Keratinocyte (primary cell): ENCODE measurements around the gene CNTNAP5. TPM values are rescaled to one million over a fixed set of nuclear protein-coding genes. Genes with fewer than 3 reads are reported as not detected.

Source experiments
- DNase-seq: peaks from one replicate; pipeline ENCODE4 v3.0.0-alpha.2; 2011; ENCODE audit warnings: low read depth, missing footprints, low spot score
- FAIRE-seq: peaks from 2 replicates; lab custom pipeline; 2011; peaks lifted over from hg19 to GRCh38; lab: Jason Lieb, UNC
- H2AFZ ChIP-seq: 2 replicates; pipeline ENCODE4 v1.6.0; 2012; ENCODE audit warnings: low read length, control low read depth, inconsistent platforms; ENCODE audit not compliant: control insufficient read depth
- H3K27ac ChIP-seq: 2 replicates; pipeline ENCODE4 v1.5.1; 2011; ENCODE audit warnings: low read length; ENCODE audit not compliant: control insufficient read depth, insufficient read depth
- H3K27me3 ChIP-seq: 3 replicates; pipeline ENCODE4 v1.6.0; 2011; ENCODE audit warnings: low read length; ENCODE audit not compliant: control insufficient read depth, insufficient read depth; ENCODE audit errors: extremely low read depth
- H3K36me3 ChIP-seq, 2 experiments: 2 replicates in 1 of 2; 3 replicates in 1 of 2; pipeline ENCODE4 v1.5.1; 2011; ENCODE audit warnings: low read length in 2 of 2, mild to moderate bottlenecking in 1 of 2; ENCODE audit not compliant: control insufficient read depth in 2 of 2, insufficient read depth in 2 of 2; ENCODE audit errors: extremely low read depth in 1 of 2
- H3K4me1 ChIP-seq: 3 replicates; pipeline ENCODE4 v1.5.1; 2011; ENCODE audit warnings: low read length; ENCODE audit not compliant: control insufficient read depth, insufficient read depth; ENCODE audit errors: extremely low read depth
- H3K4me2 ChIP-seq: 3 replicates; pipeline ENCODE4 v1.6.0; 2011; ENCODE audit warnings: low read depth, low read length; ENCODE audit not compliant: control insufficient read depth, insufficient read depth; ENCODE audit errors: extremely low read depth
- H3K4me3 ChIP-seq, 3 experiments: fragments of 200-600 bp in 1 of 3; sonication (generic) in 1 of 3; 2 replicates in 2 of 3; 3 replicates in 1 of 3; pipeline ENCODE4 v1.5.1; 2011 to 2016; ENCODE audit warnings: low read length in 3 of 3, mild to moderate bottlenecking in 3 of 3, control low read depth in 2 of 3, inconsistent platforms in 1 of 3, low read depth in 1 of 3, mixed read lengths in 1 of 3, mixed run types in 1 of 3, moderate library complexity in 1 of 3; ENCODE audit not compliant: control insufficient read depth in 2 of 3, insufficient read depth in 2 of 3; ENCODE audit errors: extremely low read depth in 1 of 3
- H3K79me2 ChIP-seq: 2 replicates; pipeline ENCODE4 v1.6.0; 2012; ENCODE audit warnings: low read length; ENCODE audit not compliant: control insufficient read depth, insufficient read depth
- H3K9ac ChIP-seq: 3 replicates; pipeline ENCODE4 v1.6.0; 2011; ENCODE audit warnings: low read length; ENCODE audit not compliant: control insufficient read depth, insufficient read depth; ENCODE audit errors: extremely low read depth
- H3K9me1 ChIP-seq: 3 replicates; pipeline ENCODE4 v1.6.0; 2011; ENCODE audit warnings: low read length; ENCODE audit not compliant: control insufficient read depth, insufficient read depth; ENCODE audit errors: extremely low read depth
- H3K9me3 ChIP-seq: 2 replicates; pipeline ENCODE4 v1.5.1; 2012; ENCODE audit warnings: low read depth, low read length; ENCODE audit not compliant: control insufficient read depth
- H4K20me1 ChIP-seq: 3 replicates; pipeline ENCODE4 v1.6.0; 2011; ENCODE audit warnings: low read length; ENCODE audit not compliant: control insufficient read depth, insufficient read depth; ENCODE audit errors: extremely low read depth
- CTCF ChIP-seq, 3 experiments: IDR thresholded peaks in 1 of 3; conservative IDR thresholded peaks in 1 of 3; optimal IDR thresholded peaks in 1 of 3; 2 replicates in 2 of 3; 3 replicates in 1 of 3; pipeline versions ENCODE3 to v1.5.1; 2011; ENCODE audit warnings: low read length in 3 of 3, mild to moderate bottlenecking in 3 of 3, moderate library complexity in 2 of 3, control low read depth in 1 of 3, inconsistent platforms in 1 of 3; ENCODE audit not compliant: insufficient read depth in 2 of 3; ENCODE audit errors: extremely low read depth in 1 of 3
- EZH2 ChIP-seq: IDR thresholded peaks from one replicate; pipeline ENCODE4 v1.6.1; 2012; ENCODE audit warnings: inconsistent platforms, mild to moderate bottlenecking, low read length, moderate library complexity
- dilution Hi-C: fragments of 300-500 bp; cut with MboI; formaldehyde crosslinking; loops from one replicate; pipeline ENCODE4 v1.7.0; 2020; ENCODE audit warnings: low sequenced_read_pairs; ENCODE audit not compliant: extremely low pct_ligation_motif_present
- polyA plus RNA-seq, 5 experiments: library from polyadenylated mRNA; depleted of rRNA in 3 of 5; stranded (reverse) in 3 of 5; stranded (forward) in 1 of 5; unstranded in 1 of 5; fragments of >200 nt; gene quantifications; 1 replicate in 1 of 5; 2 replicates in 3 of 5; 3 replicates in 1 of 5; pipeline versions ENCODE4 v1.2.1 to v1.2.3, GENCODE V29; 2011 to 2012; ENCODE audit warnings: missing spikeins in 2 of 5, low read depth in 1 of 5, low replicate concordance in 1 of 5

CNTNAP5 gene
- polyA plus RNA-seq, 1 donor (not counting 4 experiments of a cell fraction or from before 2014, with no cell fraction given), result not detected

GRCh38 chr2:124778076-124778475, 753.0 kb downstream of the CNTNAP5 start:
- no peaks in the 10 kb centered on the region for H3K9me1 ChIP-seq
- no peaks in the 10 kb centered on the region for H3K79me2 ChIP-seq
- no peaks in the 10 kb centered on the region for H3K27me3 ChIP-seq
- no peaks in the 10 kb centered on the region for H3K36me3 ChIP-seq
- dilution Hi-C loops, result no loop called here
- DNase-seq (no peak), FAIRE-seq (no peak)
- H4K20me1 ChIP-seq, result no peaks in the 10 kb centered on the region
- no peaks in the 10 kb centered on the region for H3K4me1 ChIP-seq
- no peak overlapping the region for H3K4me3 ChIP-seq
- no peaks in the 10 kb centered on the region for H3K9me3 ChIP-seq
- no peak overlapping the region for H3K4me2 ChIP-seq
- H3K9ac ChIP-seq, result no peak overlapping the region
- TF ChIP-seq CTCF (optimal IDR thresholded peaks at IDR 0.05 in 1 of 3, IDR thresholded peaks at IDR 0.05 in 1 of 3, conservative IDR thresholded peaks at IDR 0.05 in 1 of 3; ENCODE audit: extremely low read depth in 1 of 3, insufficient read depth in 2 of 3, low read length in 3 of 3) (no peak), EZH2 (no peak)
- no peak overlapping the region for H3K27ac ChIP-seq
- H2AFZ ChIP-seq, result no peak overlapping the region

- no peaks in the 10 kb centered on the region for H3K79me2 ChIP-seq
- H3K27me3 ChIP-seq, result no peaks in the 10 kb centered on the region
- no peaks in the 10 kb centered on the region for H3K9me3 ChIP-seq
- H3K9me1 ChIP-seq, result no peaks in the 10 kb centered on the region
- TF ChIP-seq CTCF (optimal IDR thresholded peaks at IDR 0.05 in 1 of 3, IDR thresholded peaks at IDR 0.05 in 1 of 3, conservative IDR thresholded peaks at IDR 0.05 in 1 of 3; ENCODE audit: extremely low read depth in 1 of 3, insufficient read depth in 2 of 3, low read length in 3 of 3) (no peak), EZH2 (no peak)
- H3K27ac ChIP-seq, result no peak overlapping the region
- no peaks in the 10 kb centered on the region for H3K4me1 ChIP-seq
- H3K9ac ChIP-seq, result no peak overlapping the region
- dilution Hi-C loops, result no loop called here
- no peak overlapping the region for H2AFZ ChIP-seq
- no peak overlapping the region for H3K4me2 ChIP-seq
- no peaks in the 10 kb centered on the region for H3K36me3 ChIP-seq
- DNase-seq, result no peak
- H4K20me1 ChIP-seq, result no peaks in the 10 kb centered on the region
- FAIRE-seq, result no peak
- H3K4me3 ChIP-seq, result no peak overlapping the region
Measured at GRCh38 chr2:124796647-124797046, 771.6 kb downstream of the CNTNAP5 start.
